ENCODE data around the gene TAS2R42. TPM values are rescaled to one million over a fixed set of nuclear protein-coding genes. Genes with fewer than 3 reads are reported as not detected.
A peak's percentile ranks its signal among the peaks of the same experiment; 100 is the strongest.

TAS2R42 gene
- not detected for polyA plus RNA-seq (2012; ENCODE audit: missing spikeins)

- FAIRE-seq (no peak), DNase-seq (ENCODE audit: insufficient read length) (no peak)
- TF ChIP-seq TAF1 (IDR thresholded peaks at IDR 0.05; ENCODE audit: borderline replicate concordance, low read depth, low read length) (no peak), POLR2AphosphoS5 (IDR thresholded peaks at IDR 0.05; ENCODE audit: low read depth, low read length) (no peak), POLR2A (IDR thresholded peaks at IDR 0.05; ENCODE audit: low read depth, low read length) (no peak)
These were observed at the start of gene TAS2R42 for GRCh38 chr12:11186837-11187236. TSS of gene TAS2R42 (minus strand) at chr12:11186937. CDS start at chr12:11186937, 0 bp downstream.

- FAIRE-seq = no peak
- TF ChIP-seq TAF1 (IDR thresholded peaks at IDR 0.05; ENCODE audit: borderline replicate concordance, low read depth, low read length) (no peak), POLR2AphosphoS5 (IDR thresholded peaks at IDR 0.05; ENCODE audit: low read depth, low read length) (no peak), POLR2A (IDR thresholded peaks at IDR 0.05; ENCODE audit: low read depth, low read length) (no peak)
- DNase-seq (ENCODE audit: insufficient read length) = no peak
These were observed 46.8 kb upstream of the TAS2R42 start for GRCh38 chr12:11233532-11233931.

DNA sequence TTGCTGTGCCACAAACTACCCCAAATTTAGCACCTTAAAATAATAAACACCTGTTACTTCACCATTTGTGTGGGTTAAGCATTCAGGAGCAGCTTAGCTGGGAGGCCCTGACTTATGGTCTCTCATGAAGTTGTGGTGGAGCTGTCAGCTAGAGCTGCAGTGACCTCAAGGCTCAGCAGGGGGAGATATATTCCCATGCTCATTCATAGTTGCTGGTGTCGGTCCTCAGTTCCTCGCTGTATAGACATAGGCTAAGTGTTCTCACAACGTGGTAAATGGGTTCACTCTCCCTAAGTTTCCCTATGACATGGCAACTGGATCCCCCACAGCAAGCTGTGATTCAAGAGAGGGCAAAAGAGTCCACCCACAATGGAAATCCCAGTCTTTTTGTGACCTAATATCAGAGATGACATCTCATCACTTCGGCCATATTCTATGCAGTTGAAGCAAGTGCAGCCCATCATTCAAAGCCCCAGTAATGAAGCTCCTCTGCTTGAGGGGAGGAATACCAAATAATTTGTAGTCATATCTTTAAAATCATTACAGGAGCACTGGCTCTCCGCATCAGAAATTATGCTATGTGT, 41.7 kb upstream of the TAS2R42 start:
- TF ChIP-seq POLR2AphosphoS5 (IDR thresholded peaks at IDR 0.05; ENCODE audit: low read depth, low read length) (no peak), POLR2A (IDR thresholded peaks at IDR 0.05; ENCODE audit: low read depth, low read length) (no peak), TAF1 (IDR thresholded peaks at IDR 0.05; ENCODE audit: borderline replicate concordance, low read depth, low read length) (no peak)
- FAIRE-seq = no peak
- peak; percentile 5 for DNase-seq (ENCODE audit: insufficient read length)

- DNase-seq (ENCODE audit: insufficient read length) (no peak), FAIRE-seq (no peak)
- no peak for TF ChIP-seq TAF1 (IDR thresholded peaks at IDR 0.05; ENCODE audit: borderline replicate concordance, low read depth, low read length)
- no peak for TF ChIP-seq POLR2AphosphoS5 (IDR thresholded peaks at IDR 0.05; ENCODE audit: low read depth, low read length)
- TF ChIP-seq POLR2A (IDR thresholded peaks at IDR 0.05; ENCODE audit: low read depth, low read length) = no peak
These were observed 40.6 kb upstream of the TAS2R42 start for GRCh38 chr12:11227373-11227772.

- no peak for FAIRE-seq
- no peak for DNase-seq (ENCODE audit: insufficient read length)
- no peak for TF ChIP-seq POLR2AphosphoS5 (IDR thresholded peaks at IDR 0.05; ENCODE audit: low read depth, low read length)
- no peak for TF ChIP-seq TAF1 (IDR thresholded peaks at IDR 0.05; ENCODE audit: borderline replicate concordance, low read depth, low read length)
- no peak for TF ChIP-seq POLR2A (IDR thresholded peaks at IDR 0.05; ENCODE audit: low read depth, low read length)
These were observed 22.4 kb upstream of the TAS2R42 start for GRCh38 chr12:11209113-11209512.

DNA sequence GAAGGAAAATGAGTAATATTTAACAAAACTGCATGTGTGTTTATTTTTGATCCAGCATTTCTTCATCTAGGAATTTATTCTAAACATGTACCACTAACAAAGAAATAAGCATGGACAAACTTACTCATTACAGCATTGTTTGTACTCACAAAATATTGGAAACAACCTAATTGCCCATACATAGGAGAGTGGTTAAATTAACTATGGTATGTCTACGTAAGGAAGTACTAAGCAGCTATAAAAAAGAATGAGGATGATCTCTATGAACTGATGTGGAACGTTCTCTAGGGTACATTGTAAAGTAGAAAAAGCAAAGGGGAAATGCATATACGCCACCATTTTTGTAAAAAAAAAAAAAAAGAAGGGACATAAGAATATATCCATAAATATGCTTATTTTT, 17.4 kb upstream of the TAS2R42 start:
- peak; percentile 44 for FAIRE-seq
- no peak for TF ChIP-seq POLR2AphosphoS5 (IDR thresholded peaks at IDR 0.05; ENCODE audit: low read depth, low read length)
- TF ChIP-seq POLR2A (IDR thresholded peaks at IDR 0.05; ENCODE audit: low read depth, low read length) = no peak
- no peak for TF ChIP-seq TAF1 (IDR thresholded peaks at IDR 0.05; ENCODE audit: borderline replicate concordance, low read depth, low read length)
- no peak for DNase-seq (ENCODE audit: insufficient read length)

- TF ChIP-seq POLR2AphosphoS5 (IDR thresholded peaks at IDR 0.05; ENCODE audit: low read depth, low read length) (no peak), TAF1 (IDR thresholded peaks at IDR 0.05; ENCODE audit: borderline replicate concordance, low read depth, low read length) (no peak), POLR2A (IDR thresholded peaks at IDR 0.05; ENCODE audit: low read depth, low read length) (no peak)
- no peak for DNase-seq (ENCODE audit: insufficient read length)
- FAIRE-seq = no peak
These were observed 16.1 kb upstream of the TAS2R42 start for GRCh38 chr12:11202811-11203210.

DNA sequence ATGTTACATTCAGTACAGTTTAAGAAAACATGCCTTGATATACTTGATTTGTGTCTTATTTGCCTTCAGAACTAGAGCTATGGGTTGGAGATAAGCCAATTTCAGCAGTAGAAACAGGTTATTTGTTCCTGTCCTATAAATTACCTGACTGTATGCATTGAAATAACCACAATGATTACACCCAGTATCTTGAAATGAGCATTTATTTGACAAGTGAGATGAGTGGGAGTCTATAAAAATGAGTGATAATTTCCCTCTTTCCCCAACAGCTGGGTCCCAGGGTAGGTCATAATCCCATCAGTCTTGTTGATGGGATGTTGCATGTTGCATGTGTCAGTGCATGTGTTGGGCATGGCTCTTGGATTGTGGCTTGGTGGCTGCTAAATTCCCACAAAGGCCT, 3.7 kb downstream of the TAS2R42 start:
- DNase-seq (ENCODE audit: insufficient read length) (no peak), FAIRE-seq (no peak)
- TF ChIP-seq POLR2AphosphoS5 (IDR thresholded peaks at IDR 0.05; ENCODE audit: low read depth, low read length) (no peak), POLR2A (IDR thresholded peaks at IDR 0.05; ENCODE audit: low read depth, low read length) (no peak), TAF1 (IDR thresholded peaks at IDR 0.05; ENCODE audit: borderline replicate concordance, low read depth, low read length) (no peak)

DNA sequence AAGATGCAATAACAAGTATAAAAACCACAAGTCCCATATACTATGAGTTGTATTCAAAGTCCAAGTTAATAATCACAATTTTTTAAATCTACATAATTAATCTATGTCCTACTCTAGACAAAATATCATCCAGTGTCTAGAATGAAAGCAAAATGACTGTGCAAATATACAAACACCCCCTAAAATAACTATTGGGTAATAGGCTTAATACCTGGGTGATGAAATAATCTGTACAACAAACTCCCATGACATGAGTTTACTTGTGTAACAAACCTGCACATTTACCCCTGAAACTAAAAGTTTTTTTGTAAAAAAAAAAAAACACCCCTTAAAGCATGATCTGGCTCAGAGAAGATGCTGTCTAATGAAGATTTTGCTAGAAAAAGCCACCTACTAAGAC, 4.2 kb downstream of the TAS2R42 start:
- TF ChIP-seq POLR2AphosphoS5 (IDR thresholded peaks at IDR 0.05; ENCODE audit: low read depth, low read length) (no peak), TAF1 (IDR thresholded peaks at IDR 0.05; ENCODE audit: borderline replicate concordance, low read depth, low read length) (no peak), POLR2A (IDR thresholded peaks at IDR 0.05; ENCODE audit: low read depth, low read length) (no peak)
- DNase-seq (ENCODE audit: insufficient read length) = no peak

GRCh38 chr12:11178250-11178649, 8.5 kb downstream of the TAS2R42 start:
- FAIRE-seq = no peak
- no peak for TF ChIP-seq POLR2AphosphoS5 (IDR thresholded peaks at IDR 0.05; ENCODE audit: low read depth, low read length)
- DNase-seq (ENCODE audit: insufficient read length) = no peak

More for the DNA sequence above, 4.2 kb downstream of the TAS2R42 start:
- no peak for FAIRE-seq

GRCh38 chr12:11174022-11174421, 12.7 kb downstream of the TAS2R42 start:
- TF ChIP-seq POLR2A (IDR thresholded peaks at IDR 0.05; ENCODE audit: low read depth, low read length) (no peak), POLR2AphosphoS5 (IDR thresholded peaks at IDR 0.05; ENCODE audit: low read depth, low read length) (no peak), TAF1 (IDR thresholded peaks at IDR 0.05; ENCODE audit: borderline replicate concordance, low read depth, low read length) (no peak)
- FAIRE-seq = no peak
- no peak for DNase-seq (ENCODE audit: insufficient read length)

GRCh38 chr12:11171969-11172675, 14.6 kb downstream of the TAS2R42 start:
- DNase-seq (ENCODE audit: insufficient read length) (no peak), FAIRE-seq (peak; percentile 67)
- no peak for TF ChIP-seq TAF1 (IDR thresholded peaks at IDR 0.05; ENCODE audit: borderline replicate concordance, low read depth, low read length)
- no peak for TF ChIP-seq POLR2A (IDR thresholded peaks at IDR 0.05; ENCODE audit: low read depth, low read length)
- no peak for TF ChIP-seq POLR2AphosphoS5 (IDR thresholded peaks at IDR 0.05; ENCODE audit: low read depth, low read length)
